HAP-1 (cell line): ENCODE data around the gene DUS2.

ENCODE experiments used
- DNase-seq, 2 experiments: peaks; one replicate each; pipeline ENCODE4 v3.0.0-alpha.2; 2016 to 2020; ENCODE audit warnings: low spot score in 2 of 2
- H3K27me3 ChIP-seq: fragments of 250-450 bp; sonication (Bioruptor Pico); 2 replicates; pipeline ENCODE4 v1.5.1; 2020; ENCODE audit warnings: low read depth, mild to moderate bottlenecking, moderate library complexity
- H3K36me3 ChIP-seq: fragments of 250-450 bp; sonication (Bioruptor Pico); replicated peaks from 2 replicates; pipeline ENCODE4 v1.5.1; 2020; ENCODE audit warnings: mild to moderate bottlenecking
- H3K4me1 ChIP-seq: fragments of 250-450 bp; sonication (Bioruptor Pico); 2 replicates; pipeline ENCODE4 v1.5.1; 2020; ENCODE audit warnings: mild to moderate bottlenecking
- H3K4me3 ChIP-seq: fragments of 250-450 bp; sonication (Bioruptor Pico); 2 replicates; pipeline ENCODE4 v1.5.1; 2020; ENCODE audit warnings: mild to moderate bottlenecking, moderate library complexity
- H3K9me3 ChIP-seq: fragments of 250-450 bp; sonication (Bioruptor Pico); 2 replicates; pipeline ENCODE4 v1.5.1; 2020; ENCODE audit warnings: mild to moderate bottlenecking, moderate library complexity
- in situ Hi-C: fragments of 300-500 bp; cut with MboI; formaldehyde crosslinking; loops from 3 replicates; pipeline ENCODE4 v1.14.3; 2020; ENCODE audit warnings: low sequenced_read_pairs, inconsistent platforms, mixed read lengths

DUS2 gene

DNA sequence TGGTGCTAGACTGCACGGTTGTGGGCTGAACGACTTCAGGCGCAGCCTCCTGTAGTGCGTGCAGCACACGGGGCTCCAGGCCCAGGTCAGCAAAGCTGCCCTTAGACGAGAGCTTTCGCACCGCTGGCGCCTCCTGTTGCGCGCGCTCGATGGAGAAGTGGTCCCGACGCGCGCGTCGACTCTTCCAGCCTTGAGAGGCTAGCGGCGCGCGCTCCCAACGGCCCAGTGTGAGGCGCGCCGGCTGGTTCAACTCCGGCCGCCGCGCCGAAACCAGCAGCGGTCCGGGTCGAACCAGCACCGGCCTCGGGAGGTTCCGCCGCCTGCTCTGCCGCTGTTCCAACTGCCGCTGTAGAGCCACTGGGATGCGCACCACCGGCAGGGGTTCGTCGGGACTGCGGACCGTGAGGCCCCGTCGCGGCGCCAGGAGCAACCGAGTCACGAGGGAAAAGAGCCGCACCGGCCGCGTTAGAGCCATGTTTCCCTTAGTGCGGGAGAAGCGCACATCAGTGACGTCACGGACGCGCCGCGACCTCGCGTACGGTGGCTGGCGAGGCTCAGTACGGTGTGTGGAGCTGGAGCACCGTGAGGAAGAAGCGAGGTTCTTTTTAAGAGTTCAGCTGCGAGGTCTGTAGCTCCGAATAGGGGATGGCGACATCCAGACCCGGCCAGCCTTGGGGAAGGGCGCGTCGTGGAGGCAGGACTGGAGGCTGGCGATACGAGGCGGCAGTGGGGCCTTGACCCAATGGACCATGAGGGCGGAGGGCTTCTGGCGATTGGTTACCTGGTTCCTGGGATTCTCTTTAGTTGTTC is at the start of gene DUS2, which contains the start of gene DDX28:
Gene DUS2 (plus strand): TSS at position 557 of the 810 bp plus-strand sequence. CDS start 14,740 bp downstream, outside the sequence.
Gene DDX28 (minus strand): TSS at position 505 of the 810 bp plus-strand sequence. CDS start 30 bp downstream, at position 475.
- H3K4me1 ChIP-seq, result peaks cover 11% of the 10 kb centered on the region
- in situ Hi-C loops, result no loop called here
- H3K27me3 ChIP-seq, result no peaks in the 10 kb centered on the region
- peak; percentile 79 to 93 for DNase-seq
- H3K4me3 ChIP-seq, result peak within 1 kb of the TSS; percentile 91
- H3K9me3 ChIP-seq, result no peaks in the 10 kb centered on the region
- H3K36me3 ChIP-seq, result peaks cover 27% of the 10 kb centered on the region

DNA sequence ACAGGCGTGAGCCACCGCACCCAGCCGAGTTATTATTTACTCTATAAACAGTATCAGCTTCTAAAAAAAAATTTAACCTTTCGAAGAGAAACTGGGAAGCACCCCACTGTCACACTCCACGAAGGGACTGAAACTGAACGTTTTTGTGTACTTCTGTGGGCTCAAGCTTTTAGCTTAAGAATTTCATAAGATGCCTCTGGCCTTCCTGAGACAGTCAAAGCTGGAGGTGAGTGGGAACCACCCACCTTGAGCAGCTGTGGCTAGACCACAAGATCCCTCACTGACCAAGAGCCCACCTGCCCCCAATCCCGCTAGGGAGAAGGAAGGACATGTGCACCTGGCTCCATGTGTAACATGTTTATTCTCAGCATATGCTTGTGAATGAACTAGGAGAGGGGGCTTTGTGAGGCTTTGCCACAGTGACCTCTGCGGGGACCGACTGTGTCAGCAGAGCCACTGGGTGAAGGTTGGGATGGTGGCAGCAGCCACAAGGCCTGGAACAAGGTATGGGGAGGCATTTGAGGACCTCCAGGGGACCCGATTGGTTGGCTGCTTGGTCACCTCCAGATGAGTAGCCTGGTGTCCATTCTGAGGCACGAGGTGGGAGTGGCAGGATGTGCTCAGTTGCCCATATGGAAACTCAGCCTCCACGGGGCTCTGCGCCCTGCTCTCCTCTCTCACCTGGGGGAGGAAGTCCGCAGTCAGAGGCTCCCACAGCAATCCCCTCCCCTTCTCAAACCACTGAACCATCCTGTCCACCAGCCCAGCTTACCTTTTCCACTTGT is 47.6 kb upstream of the DUS2 start:
- in situ Hi-C loops, result no loop called here

DNA sequence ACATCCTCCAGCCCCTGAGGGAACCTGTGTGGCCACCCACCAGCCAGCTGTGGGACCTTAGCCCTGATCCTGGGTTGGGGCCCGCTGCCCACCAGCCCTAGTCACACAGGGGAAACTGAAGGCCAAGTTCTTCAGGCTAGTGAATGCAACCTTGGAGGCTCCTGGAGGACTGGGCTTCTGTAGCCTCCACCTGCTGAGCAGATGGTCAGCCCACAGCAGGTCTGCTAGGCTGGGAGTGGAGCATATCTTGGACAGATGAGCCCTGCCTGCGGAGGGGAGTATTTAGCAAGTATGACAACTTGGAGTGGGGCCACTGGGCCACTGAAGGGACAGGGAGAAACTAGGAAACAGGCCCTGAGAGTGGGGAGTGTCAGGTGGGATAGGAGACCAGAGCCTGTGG is 46.9 kb upstream of the DUS2 start:
- no peaks in the 10 kb centered on the region for H3K9me3 ChIP-seq
- no peaks in the 10 kb centered on the region for H3K36me3 ChIP-seq
- no peak overlapping the region for H3K4me3 ChIP-seq
- H3K4me1 ChIP-seq, result no peaks in the 10 kb centered on the region
- in situ Hi-C loops, result no loop called here
- no peak for DNase-seq
- H3K27me3 ChIP-seq, result no peaks in the 10 kb centered on the region

More for the DNA sequence above, 47.6 kb upstream of the DUS2 start:
- H3K4me1 ChIP-seq, result no peaks in the 10 kb centered on the region
- DNase-seq, result no peak
- no peaks in the 10 kb centered on the region for H3K9me3 ChIP-seq
- H3K27me3 ChIP-seq, result no peaks in the 10 kb centered on the region
- no peaks in the 10 kb centered on the region for H3K36me3 ChIP-seq
- no peak overlapping the region for H3K4me3 ChIP-seq

- Histone ChIP-seq H3K27me3 (no peaks in the 10 kb centered on the region), H3K9me3 (no peaks in the 10 kb centered on the region), H3K36me3 (no peaks in the 10 kb centered on the region), H3K4me3 (no peak overlapping the region), H3K4me1 (no peaks in the 10 kb centered on the region)
- DNase-seq, result no peak
- in situ Hi-C loops, result no loop called here
These were observed 46.1 kb upstream of the DUS2 start for GRCh38 chr16:67977005-67977404.

GRCh38 chr16:67977469-67978227 is 45.4 kb upstream of the DUS2 start:
- in situ Hi-C loops, result no loop called here

DNA sequence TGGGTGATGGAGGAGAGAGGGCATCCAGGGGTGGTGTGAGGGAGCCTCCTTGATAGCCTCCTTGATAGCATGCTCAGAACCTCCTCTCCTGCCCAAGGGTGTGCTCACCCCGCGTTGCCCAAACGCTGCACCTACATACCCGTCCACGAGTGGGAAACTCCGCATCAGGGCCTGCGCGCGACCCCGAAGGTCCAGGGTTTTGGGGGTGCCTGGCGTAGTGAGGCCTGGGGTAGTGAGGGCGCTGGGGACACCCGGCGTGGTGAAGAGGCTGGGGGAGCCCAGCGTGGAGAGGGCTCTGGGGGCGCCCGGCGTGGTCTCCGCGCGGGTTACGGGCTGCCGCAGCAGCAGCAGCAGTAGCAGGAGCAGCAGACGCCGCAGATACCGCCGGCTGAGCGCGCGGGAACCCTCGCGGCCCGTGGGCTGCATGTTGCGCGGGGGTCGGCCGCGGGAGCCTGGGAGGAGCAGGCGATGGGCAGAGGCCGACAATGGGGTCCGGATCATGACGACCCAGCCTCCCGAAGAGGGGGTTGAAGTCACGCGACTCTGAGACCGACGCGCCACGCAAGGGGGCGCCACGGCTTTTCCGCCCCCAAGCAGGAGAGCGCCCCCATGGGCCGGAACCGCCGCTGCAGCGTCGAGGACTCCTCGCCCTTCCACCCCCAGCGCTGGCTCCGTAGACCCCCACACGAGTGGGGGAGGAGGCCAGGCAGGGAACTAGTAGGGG is 43.0 kb upstream of the DUS2 start, which contains the start of gene DPEP3:
Gene DPEP3 (minus strand): TSS at position 545 of the 724 bp plus-strand sequence. CDS start 119 bp downstream, at position 426.
- no peak for DNase-seq
- no peaks in the 10 kb centered on the region for H3K36me3 ChIP-seq

More at GRCh38 chr16:67977469-67978227, 45.4 kb upstream of the DUS2 start:
- H3K36me3 ChIP-seq, result no peaks in the 10 kb centered on the region
- no peaks in the 10 kb centered on the region for H3K9me3 ChIP-seq
- no peaks in the 10 kb centered on the region for H3K27me3 ChIP-seq
- no peak for DNase-seq
- H3K4me3 ChIP-seq, result no peak overlapping the region
- no peaks in the 10 kb centered on the region for H3K4me1 ChIP-seq

DNA sequence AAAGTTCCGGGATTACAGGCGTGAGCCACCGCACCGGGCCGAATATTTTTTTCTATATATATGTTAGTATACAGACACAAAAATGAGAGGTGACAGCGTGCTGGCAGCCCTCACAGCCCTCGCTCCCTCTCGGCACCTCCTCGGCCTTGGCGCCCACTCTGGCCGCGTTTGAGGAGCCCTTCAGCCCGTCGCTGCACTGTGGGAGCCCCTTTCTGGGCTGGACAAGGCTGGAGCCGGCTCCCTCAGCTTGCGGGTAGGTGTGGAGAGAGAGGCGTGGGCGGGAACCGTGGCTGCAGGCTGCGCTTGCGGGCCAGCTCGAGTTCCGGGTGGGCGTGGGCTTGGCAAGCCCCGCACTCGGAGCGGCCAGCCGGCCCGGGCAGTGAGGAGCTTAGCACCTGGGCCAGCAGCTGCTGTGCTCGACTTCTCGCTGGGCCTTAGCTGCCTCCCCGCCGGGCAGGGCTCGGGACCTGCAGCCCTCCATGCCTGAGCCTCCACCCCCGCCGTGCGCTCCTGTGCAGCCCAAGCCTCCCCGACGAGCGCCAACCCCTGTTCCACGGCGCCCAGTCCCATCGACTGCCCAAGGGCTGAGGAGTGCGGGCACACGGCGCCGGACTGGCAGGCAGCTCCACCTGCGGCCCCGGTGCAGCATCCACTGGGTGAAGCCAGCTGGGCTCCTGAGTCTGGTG is 40.9 kb upstream of the DUS2 start:
- no peaks in the 10 kb centered on the region for H3K27me3 ChIP-seq
- no peaks in the 10 kb centered on the region for H3K9me3 ChIP-seq
- H3K4me3 ChIP-seq, result no peak overlapping the region
- in situ Hi-C loops, result no loop called here
- no peaks in the 10 kb centered on the region for H3K36me3 ChIP-seq
- H3K4me1 ChIP-seq, result no peaks in the 10 kb centered on the region
- no peak for DNase-seq

More for the DNA sequence above, 43.0 kb upstream of the DUS2 start, which contains the start of gene DPEP3:
- Histone ChIP-seq H3K4me1 (no peaks in the 10 kb centered on the region), H3K27me3 (no peaks in the 10 kb centered on the region), H3K4me3 (no peak within 1 kb of the TSS), H3K9me3 (no peaks in the 10 kb centered on the region)
- in situ Hi-C loops, result no loop called here

- in situ Hi-C loops, result no loop called here
- Histone ChIP-seq H3K27me3 (no peaks in the 10 kb centered on the region), H3K9me3 (no peaks in the 10 kb centered on the region), H3K4me1 (no peaks in the 10 kb centered on the region), H3K4me3 (no peak overlapping the region), H3K36me3 (no peaks in the 10 kb centered on the region)
- DNase-seq, result no peak
These were observed 36.1 kb upstream of the DUS2 start for GRCh38 chr16:67986949-67987348.

DNA sequence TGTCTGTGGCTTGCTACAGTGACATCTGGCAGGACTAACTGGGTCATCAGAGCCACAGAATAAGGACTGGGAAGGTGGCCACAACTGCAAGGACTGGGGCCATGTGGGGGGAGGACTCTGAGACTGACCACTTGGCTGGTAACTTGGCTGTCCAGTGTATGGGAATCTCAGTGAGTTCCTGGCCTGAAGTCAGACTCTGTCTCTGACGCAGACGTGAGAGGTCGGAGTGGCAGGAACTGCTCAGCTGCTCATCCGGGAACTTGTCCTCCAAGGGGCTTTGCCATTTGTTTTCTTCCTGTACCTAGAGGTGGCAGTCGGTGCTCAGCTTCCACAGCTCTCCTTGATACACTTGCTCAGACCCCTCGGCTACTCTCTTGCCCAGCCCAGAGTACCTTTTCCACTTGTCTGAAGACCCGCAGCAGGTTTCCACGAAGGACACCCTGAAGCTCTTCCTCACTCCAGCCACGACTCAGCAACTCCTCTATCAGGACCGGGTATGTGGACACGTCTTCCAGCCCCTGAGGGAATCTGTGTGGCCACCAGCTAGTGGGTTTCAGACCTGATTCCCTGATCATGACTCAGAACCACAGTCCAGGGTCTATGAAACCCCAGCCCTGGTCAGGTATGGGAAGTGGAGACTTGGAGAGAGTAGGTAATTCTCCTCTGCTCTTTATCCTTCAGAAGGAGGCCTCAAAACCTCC is 35.5 kb upstream of the DUS2 start:
- no peak for DNase-seq
- H3K4me3 ChIP-seq, result no peak overlapping the region
- H3K27me3 ChIP-seq, result no peaks in the 10 kb centered on the region
- in situ Hi-C loops, result no loop called here
- H3K4me1 ChIP-seq, result no peaks in the 10 kb centered on the region
- H3K9me3 ChIP-seq, result no peaks in the 10 kb centered on the region
- no peaks in the 10 kb centered on the region for H3K36me3 ChIP-seq

DNA sequence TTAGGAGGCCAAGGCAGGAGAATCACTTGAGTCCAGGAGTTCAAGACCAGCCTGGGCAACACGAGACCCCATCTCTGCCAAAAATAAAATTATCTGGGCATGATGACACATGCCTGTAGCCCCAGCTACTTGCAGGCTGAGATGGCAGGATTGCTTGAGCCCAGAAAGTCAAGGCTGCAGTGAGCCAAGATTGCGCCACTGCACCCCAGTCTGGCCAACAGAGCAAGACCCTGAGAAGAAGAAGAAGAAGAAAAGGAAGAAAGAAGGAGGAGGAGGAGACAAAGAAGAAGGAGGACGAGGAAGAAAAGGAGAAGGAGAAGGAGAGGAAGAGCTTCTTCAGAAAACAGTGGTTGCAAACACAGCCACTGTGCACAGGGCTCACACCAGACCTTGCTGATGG is 34.4 kb upstream of the DUS2 start:
- no peaks in the 10 kb centered on the region for H3K27me3 ChIP-seq
- no peaks in the 10 kb centered on the region for H3K36me3 ChIP-seq
- no peak overlapping the region for H3K4me3 ChIP-seq
- peaks cover 9% of the 10 kb centered on the region for H3K4me1 ChIP-seq
- no peak for DNase-seq
- no peaks in the 10 kb centered on the region for H3K9me3 ChIP-seq
- in situ Hi-C loops, result no loop called here

DNA sequence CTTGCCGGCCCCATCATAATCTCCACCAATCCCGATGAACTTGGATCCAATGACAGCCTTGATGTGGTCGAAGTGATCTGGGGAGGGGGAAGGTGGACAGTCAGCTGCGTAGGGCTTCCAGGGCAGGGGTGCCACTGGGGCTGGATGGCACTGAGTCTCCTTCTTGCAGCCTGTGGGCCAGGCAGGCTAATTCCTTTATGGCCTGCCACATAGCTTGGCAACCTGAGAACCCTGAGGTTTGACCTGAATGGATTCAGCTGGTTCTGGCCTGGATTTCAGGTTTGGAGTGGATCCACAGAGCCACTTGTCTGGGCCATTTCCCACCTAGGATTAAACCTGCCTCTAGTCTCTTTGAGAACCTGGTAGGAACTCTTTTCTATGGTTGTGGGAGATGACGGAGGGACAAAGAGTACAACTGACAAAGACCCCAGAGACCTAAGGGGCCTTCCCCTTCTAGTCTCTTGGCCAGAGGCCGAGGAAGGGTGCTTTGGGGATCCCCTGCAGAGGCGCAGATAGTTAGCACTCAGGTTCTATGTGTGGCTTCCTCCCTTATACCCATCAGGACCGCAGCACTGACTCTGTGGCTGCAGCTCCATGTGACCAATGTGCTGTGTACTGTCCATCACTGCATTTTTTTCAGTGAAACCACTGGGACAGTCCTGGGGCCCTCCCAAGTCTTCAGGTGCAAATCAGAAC is 33.6 kb upstream of the DUS2 start:
- Histone ChIP-seq H3K9me3 (no peaks in the 10 kb centered on the region), H3K4me3 (no peak overlapping the region), H3K4me1 (peaks cover 9% of the 10 kb centered on the region), H3K36me3 (no peaks in the 10 kb centered on the region), H3K27me3 (no peaks in the 10 kb centered on the region)
- DNase-seq, result no peak
- in situ Hi-C loops, result no loop called here

DNA sequence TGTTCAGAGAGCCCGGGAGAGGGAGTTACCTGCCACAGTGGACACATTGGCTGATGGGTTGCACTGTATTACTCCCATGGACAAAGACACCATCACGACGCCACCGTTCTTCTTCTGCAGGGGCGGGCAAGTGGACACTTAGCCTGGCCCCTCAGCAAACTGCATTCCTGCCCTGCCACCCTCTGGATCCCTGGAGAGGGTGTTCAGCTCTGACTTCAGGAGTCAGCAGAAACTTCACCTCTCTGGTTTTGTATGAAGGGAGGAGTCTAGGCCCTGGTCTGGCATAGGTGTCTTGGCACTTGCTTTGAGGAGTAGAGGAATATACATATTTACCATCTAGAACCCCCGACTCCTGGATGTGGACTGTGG is 33.1 kb upstream of the DUS2 start:
- no peak overlapping the region for H3K4me3 ChIP-seq
- no peaks in the 10 kb centered on the region for H3K27me3 ChIP-seq
- peaks cover 9% of the 10 kb centered on the region for H3K4me1 ChIP-seq
- DNase-seq, result no peak
- H3K36me3 ChIP-seq, result no peaks in the 10 kb centered on the region
- in situ Hi-C loops, result no loop called here
- H3K9me3 ChIP-seq, result no peaks in the 10 kb centered on the region
